ENCODE measurements around the gene ACOT12.
"Not testable (repeated sequence)": the region's sequence is repeated elsewhere in the genome, so short reads cannot be mapped to it uniquely, and the experiment has no call there.

Gene ACOT12

GRCh38 chr5:81397176-81397575, 3.2 kb upstream of the ACOT12 start:
- no peak for DNase-seq

GRCh38 chr5:81395262-81395661, 1.3 kb upstream of the ACOT12 start:
- DNase-seq, result no peak

GRCh38 chr5:81393430-81393782, 528 bp downstream of the ACOT12 start:
- DNase-seq, result no peak

- DNase-seq, result no peak
Observed at GRCh38 chr5:81389025-81389424, 4.9 kb downstream of the ACOT12 start.

- no peak for DNase-seq
Observed at GRCh38 chr5:81388169-81388568, 5.8 kb downstream of the ACOT12 start.

- DNase-seq, result no peak
Observed at GRCh38 chr5:81383867-81384266, 10.1 kb downstream of the ACOT12 start.

- no peak for DNase-seq
Observed at GRCh38 chr5:81371354-81371876, 22.5 kb downstream of the ACOT12 start.

GRCh38 chr5:81370912-81371311, 23.0 kb downstream of the ACOT12 start:
- no peak for DNase-seq

- no peak for DNase-seq
Observed at GRCh38 chr5:81365541-81365940, 28.4 kb downstream of the ACOT12 start.

- DNase-seq, result no peak
Observed at GRCh38 chr5:81363093-81363871, 30.7 kb downstream of the ACOT12 start.

GRCh38 chr5:81361600-81361999, 32.3 kb downstream of the ACOT12 start:
- no peak for DNase-seq

GRCh38 chr5:81360640-81361039, 33.3 kb downstream of the ACOT12 start:
- DNase-seq, result no peak

GRCh38 chr5:81359881-81360280, 34.1 kb downstream of the ACOT12 start:
- DNase-seq, result no peak

GRCh38 chr5:81359108-81359507, 34.8 kb downstream of the ACOT12 start:
- no peak for DNase-seq

- no peak for DNase-seq
Observed at GRCh38 chr5:81355291-81356251, 38.4 kb downstream of the ACOT12 start.

- no peak for DNase-seq
Observed at GRCh38 chr5:81354093-81354492, 39.8 kb downstream of the ACOT12 start.

GRCh38 chr5:81353189-81353588, 40.7 kb downstream of the ACOT12 start:
- no peak for DNase-seq

GRCh38 chr5:81350507-81350906, 43.4 kb downstream of the ACOT12 start:
- DNase-seq, result no peak

- no peak for DNase-seq
Observed at GRCh38 chr5:81349161-81349560, 44.8 kb downstream of the ACOT12 start.

GRCh38 chr5:81345411-81346003, 48.4 kb downstream of the ACOT12 start:
- DNase-seq, result no peak

GRCh38 chr5:81344736-81345135, 49.2 kb downstream of the ACOT12 start:
- no peak for DNase-seq

- DNase-seq, result not testable (repeated sequence)
Observed at GRCh38 chr5:81338213-81338612, 55.7 kb downstream of the ACOT12 start.

- no peak for DNase-seq
Observed at GRCh38 chr5:81337803-81338202, 56.1 kb downstream of the ACOT12 start.
